K562 treated with DMSO at 1 percent for 24 hours (cell line): ENCODE results near the gene TPM4. TPM values are rescaled to one million over a fixed set of nuclear protein-coding genes. Genes with fewer than 3 reads are reported as not detected.

Experiments
- total RNA-seq: library from RNA; unstranded; fragments of 300-600 nt; gene quantifications from 2 replicates; pipeline ENCODE4 v1.2.3, GENCODE V29; 2022; ENCODE audit warnings: low read depth; ENCODE audit not compliant: insufficient read depth

TPM4 gene
- 101 and 107 TPM in 2 replicates for total RNA-seq

GRCh38 chr19:16076154-16076957, at the start of gene TPM4:
Gene TPM4 (plus strand): TSS chr19:16076495. CDS start chr19:16076566, 71 bp downstream.

GRCh38 chr19:16111160-16111908, 35.0 kb downstream of the TPM4 start, which contains the start of gene RAB8A:
Gene RAB8A (plus strand): TSS chr19:16111889. CDS start chr19:16111902, 13 bp downstream.

DNA sequence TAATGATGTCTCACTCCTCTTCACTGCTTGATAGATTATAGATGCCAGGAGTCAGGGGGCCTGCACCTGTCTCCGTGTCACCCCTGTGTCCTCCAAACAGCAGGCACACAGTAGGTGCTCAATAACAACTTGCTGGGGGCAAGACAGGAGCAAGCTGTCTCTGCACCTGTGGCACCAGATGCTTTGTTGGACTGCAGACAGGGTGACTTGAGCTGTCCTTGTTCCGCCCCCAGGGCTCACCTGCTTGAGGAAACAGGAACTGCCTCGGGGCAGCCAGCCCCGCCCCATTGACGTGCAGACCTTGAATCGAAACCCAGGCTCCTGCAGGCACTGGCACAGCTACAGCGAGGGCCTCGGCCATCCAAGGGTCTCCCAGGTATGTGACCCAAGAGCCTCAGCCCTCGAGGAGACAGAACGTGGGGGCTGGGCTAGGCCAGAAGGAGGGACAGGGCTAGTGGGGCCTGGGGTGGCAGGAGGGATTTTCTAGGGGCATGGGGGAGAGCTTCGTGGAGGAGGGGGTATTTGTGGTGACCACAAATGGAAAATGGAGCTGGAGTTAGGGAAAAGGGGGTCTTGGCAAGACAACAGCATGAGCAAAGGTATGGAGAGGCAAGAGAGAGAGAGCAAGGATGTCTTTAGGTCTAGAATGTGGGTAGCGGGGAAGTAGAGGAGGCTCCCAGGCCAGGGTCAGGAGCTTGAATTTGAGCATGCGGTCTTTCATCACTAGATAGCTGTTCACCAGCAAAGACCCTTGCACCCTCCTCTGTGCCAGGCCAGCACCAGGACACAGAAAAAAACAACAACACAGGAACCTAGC, 67.3 kb downstream of the TPM4 start, which contains the start of gene HSH2D:
TSS of gene HSH2D (plus strand) at position 287 of the 817 bp plus-strand sequence. CDS start 5,066 bp downstream, outside the sequence.

Other genes starting within 250 kb of the TPM4 start
- gene CYP4F2, start 178.4 kb upstream of the TPM4 start, total RNA-seq, result 0.31 and 1.6 TPM in 2 replicates
- gene CYP4F11, start 142.0 kb upstream of the TPM4 start, total RNA-seq, result not detected in 2 replicates
- gene OR10H4, start 127.5 kb upstream of the TPM4 start, total RNA-seq, result not detected in 2 replicates
- gene RAB8A, start 35.4 kb downstream of the TPM4 start, total RNA-seq, result 30.6 and 33.1 TPM in 2 replicates
- 0.44 and 0.54 TPM in 2 replicates for gene HSH2D, start 67.2 kb downstream of the TPM4 start, total RNA-seq
- gene CIB3, start 97.0 kb downstream of the TPM4 start, total RNA-seq, result not detected in 2 replicates
- 79.3 and 86.5 TPM in 2 replicates for gene FAM32A, start 108.9 kb downstream of the TPM4 start, total RNA-seq
- 126 and 127 TPM in 2 replicates for gene AP1M1, start 121.4 kb downstream of the TPM4 start, total RNA-seq
- gene KLF2, start 248.3 kb downstream of the TPM4 start, total RNA-seq, result 4.8 and 5.6 TPM in 2 replicates